H9 (cell line): Measurements from ENCODE around the gene CA5A. TPM values are rescaled to one million over a fixed set of nuclear protein-coding genes. Genes with fewer than 3 reads are reported as not detected.

Experiments
- DNase-seq: peaks from one replicate; pipeline ENCODE4 v3.0.0-alpha.2; 2017
- H2AFZ ChIP-seq: one replicate; pipeline ENCODE4 v1.6.1; 2013; ENCODE audit warnings: mild to moderate bottlenecking, low read length, control low read depth, moderate library complexity
- H2AK5ac ChIP-seq: 2 replicates; pipeline ENCODE4 v1.6.1; 2013; ENCODE audit warnings: low read length, control low read depth, mixed read lengths; ENCODE audit not compliant: insufficient read length
- H2BK120ac ChIP-seq: one replicate; pipeline ENCODE4 v1.6.1; 2013; ENCODE audit warnings: low read depth, mild to moderate bottlenecking, low read length, control low read depth, inconsistent platforms; ENCODE audit not compliant: poor library complexity, severe bottlenecking
- H2BK12ac ChIP-seq: 2 replicates; pipeline ENCODE4 v1.6.1; 2013; ENCODE audit warnings: low read length, control low read depth, mixed read lengths, low read depth; ENCODE audit not compliant: insufficient read length
- H2BK15ac ChIP-seq: 2 replicates; pipeline ENCODE4 v1.6.1; 2013; ENCODE audit warnings: low read depth, low read length, control low read depth
- H2BK20ac ChIP-seq: one replicate; pipeline ENCODE4 v1.6.1; 2013; ENCODE audit warnings: low read depth, mild to moderate bottlenecking, low read length, control low read depth, inconsistent platforms; ENCODE audit not compliant: poor library complexity, severe bottlenecking
- H2BK5ac ChIP-seq: 2 replicates; pipeline ENCODE4 v1.6.1; 2013; ENCODE audit warnings: low read length, control low read depth, mixed read lengths; ENCODE audit not compliant: insufficient read length
- H3K14ac ChIP-seq: 2 replicates; pipeline ENCODE4 v1.6.1; 2013; ENCODE audit warnings: low read length, control low read depth; ENCODE audit not compliant: insufficient read depth
- H3K18ac ChIP-seq: 2 replicates; pipeline ENCODE4 v1.6.1; 2013; ENCODE audit warnings: low read depth, mild to moderate bottlenecking, mixed read lengths, low read length, control low read depth; ENCODE audit not compliant: insufficient read length
- H3K23ac ChIP-seq: 2 replicates; pipeline ENCODE4 v1.6.1; 2013; ENCODE audit warnings: low read length, control low read depth, mixed read lengths, low read depth; ENCODE audit not compliant: insufficient read length
- H3K23me2 ChIP-seq: 2 replicates; pipeline ENCODE4 v1.6.1; 2013; ENCODE audit warnings: low read depth, mild to moderate bottlenecking, mixed read lengths, low read length, control low read depth; ENCODE audit not compliant: insufficient read length, poor library complexity, severe bottlenecking
- H3K27ac ChIP-seq: 2 replicates; pipeline ENCODE4 v1.5.1; 2013; ENCODE audit warnings: low read length, control low read depth, mixed read lengths, low read depth; ENCODE audit not compliant: insufficient read length
- H3K27me3 ChIP-seq: 2 replicates; pipeline ENCODE4 v1.6.1; 2013; ENCODE audit warnings: low read length, control low read depth, inconsistent platforms; ENCODE audit not compliant: insufficient read depth
- H3K4ac ChIP-seq: 2 replicates; pipeline ENCODE4 v1.6.1; 2013; ENCODE audit warnings: low read depth, mild to moderate bottlenecking, control low read depth, inconsistent platforms, low read length, moderate library complexity
- H3K4me1 ChIP-seq: 2 replicates; pipeline ENCODE4 v1.6.1; 2013; ENCODE audit warnings: low read length, control low read depth, inconsistent platforms; ENCODE audit not compliant: insufficient read depth
- H3K4me2 ChIP-seq: 2 replicates; pipeline ENCODE4 v1.6.1; 2013; ENCODE audit warnings: low read length, control low read depth, mixed read lengths; ENCODE audit not compliant: insufficient read length, insufficient read depth
- H3K56ac ChIP-seq: 2 replicates; pipeline ENCODE4 v1.6.1; 2013; ENCODE audit warnings: low read depth, mild to moderate bottlenecking, mixed read lengths, low read length, control low read depth; ENCODE audit not compliant: insufficient read length
- H3K79me1 ChIP-seq: 2 replicates; pipeline ENCODE4 v1.6.1; 2013; ENCODE audit warnings: low read depth, mild to moderate bottlenecking, moderate library complexity, low read length, control low read depth, inconsistent platforms; ENCODE audit not compliant: insufficient read depth, poor library complexity, severe bottlenecking
- H3K79me2 ChIP-seq: 2 replicates; pipeline ENCODE4 v1.6.1; 2013; ENCODE audit warnings: low read length, control low read depth, inconsistent platforms; ENCODE audit not compliant: insufficient read depth
- H3K9ac ChIP-seq: 2 replicates; pipeline ENCODE4 v1.6.1; 2013; ENCODE audit warnings: low read length, control low read depth, mixed read lengths; ENCODE audit not compliant: insufficient read length; ENCODE audit errors: extremely low read depth
- H3K9me3 ChIP-seq: one replicate; pipeline ENCODE4 v1.6.1; 2013; ENCODE audit warnings: low read depth, low read length, inconsistent platforms; ENCODE audit not compliant: control insufficient read depth
- H3T11ph ChIP-seq: one replicate; pipeline ENCODE4 v1.6.1; 2013; ENCODE audit warnings: mild to moderate bottlenecking, low read length, control low read depth, inconsistent platforms
- H4K20me1 ChIP-seq: one replicate; pipeline ENCODE4 v1.6.1; 2013; ENCODE audit not compliant: control insufficient read depth, insufficient read length, insufficient read depth
- H4K5ac ChIP-seq: 2 replicates; pipeline ENCODE4 v1.6.1; 2013; ENCODE audit warnings: low read depth, mild to moderate bottlenecking, mixed read lengths, low read length, control low read depth; ENCODE audit not compliant: insufficient read length
- H4K8ac ChIP-seq: replicated peaks from 2 replicates; pipeline ENCODE4 v1.6.1; 2013; ENCODE audit warnings: low read length, control low read depth, mixed read lengths, low read depth; ENCODE audit not compliant: insufficient read length
- H4K91ac ChIP-seq: 2 replicates; pipeline ENCODE4 v1.6.1; 2013; ENCODE audit warnings: low read depth, mild to moderate bottlenecking, moderate library complexity, mixed read lengths, low read length, control low read depth; ENCODE audit not compliant: insufficient read length
- H3K27ac Mint-ChIP-seq, 3 experiments: 2 replicates in 2 of 3; 3 replicates in 1 of 3; pipeline ENCODE4 v1.8.0; 2020 to 2021; ENCODE audit warnings: mixed read lengths in 3 of 3, mild to moderate bottlenecking in 1 of 3, moderate library complexity in 1 of 3
- H3K27me3 Mint-ChIP-seq: 2 replicates; pipeline ENCODE4 v1.8.0; 2021; ENCODE audit warnings: low read depth, mild to moderate bottlenecking, moderate library complexity, mixed read lengths
- H3K36me3 Mint-ChIP-seq, 3 experiments: 2 replicates in 2 of 3; 3 replicates in 1 of 3; pipeline ENCODE4 v1.8.0; 2020 to 2021; ENCODE audit warnings: low read depth in 3 of 3, mixed read lengths in 3 of 3; ENCODE audit not compliant: insufficient read depth in 1 of 3
- H3K4me1 Mint-ChIP-seq, 2 experiments: 2 replicates each; pipeline ENCODE4 v1.8.0; 2020; ENCODE audit warnings: mixed read lengths in 2 of 2
- H3K4me3 Mint-ChIP-seq, 2 experiments: 2 replicates in 1 of 2; 3 replicates in 1 of 2; pipeline ENCODE4 v1.8.0; 2020 to 2021; ENCODE audit warnings: mild to moderate bottlenecking in 2 of 2, mixed read lengths in 2 of 2, moderate library complexity in 1 of 2
- H3K9me3 Mint-ChIP-seq, 2 experiments: 2 replicates in 1 of 2; 3 replicates in 1 of 2; pipeline ENCODE4 v1.8.0; 2020; ENCODE audit warnings: mild to moderate bottlenecking in 2 of 2, mixed read lengths in 2 of 2, moderate library complexity in 1 of 2
- CTCF ChIP-seq: fragments of 200-600 bp; sonication (generic); conservative IDR thresholded peaks from 3 replicates; pipeline ENCODE4 v1.8.0; 2021; ENCODE audit warnings: antibody characterized with exemption, mild to moderate bottlenecking
- WGBS: extraction: QIAGEN DNeasy Blood & Tissue Kit; methylation state at CpG from one replicate; pipeline ENCODE4 v1.1.7; 2013; ENCODE audit warnings: missing lambda C conversion rate, low lambda C conversion rate, mixed read lengths; ENCODE audit not compliant: insufficient read length; ENCODE audit errors: extremely low coverage; 5-methylcytosine and 5-hydroxymethylcytosine counted together
- total RNA-seq: library from RNA; stranded (reverse); gene quantifications from 2 replicates; pipeline ENCODE4 v1.2.1, GENCODE V29; 2021

CA5A gene
- total RNA-seq, 1 experiment from 2014 or later: not detected

GRCh38 chr16:87924811-87925670 is 11.3 kb downstream of the CA5A start:
- Histone ChIP-seq H3K9me3 (no peaks in the 10 kb centered on the region), H3K14ac (no peak overlapping the region), H2BK5ac (no peak overlapping the region), H3K27ac (no peak overlapping the region), H3K79me2 (no peaks in the 10 kb centered on the region), H4K5ac (no peak overlapping the region), H4K91ac (no peak overlapping the region), H2AFZ (no peak overlapping the region), H3K23ac (no peak overlapping the region), H3T11ph (no peak overlapping the region), H3K4me2 (no peak overlapping the region), H3K79me1 (no peaks in the 10 kb centered on the region), H4K8ac (no peak overlapping the region), H3K4me1 (no peaks in the 10 kb centered on the region), H3K4ac (no peak overlapping the region), H2AK5ac (no peak overlapping the region), H2BK20ac (no peak overlapping the region), H3K27me3 (no peaks in the 10 kb centered on the region), H2BK12ac (no peak overlapping the region), H3K9ac (no peak overlapping the region), H3K56ac (no peak overlapping the region), H3K18ac (no peak overlapping the region), H2BK120ac (no peak overlapping the region), H2BK15ac (no peak overlapping the region), H3K23me2 (no peaks in the 10 kb centered on the region), H4K20me1 (no peaks in the 10 kb centered on the region)
- WGBS: no CpG with 5 or more reads among the region's 26 CpGs
- H3K36me3 Mint-ChIP-seq: no peaks in the 10 kb centered on the region
- H3K4me3 Mint-ChIP-seq: no peak overlapping the region
- H3K27ac Mint-ChIP-seq: peak overlapping the region in 1 of 3 experiments; percentile 45; a peak in 1 of 7 replicates
- TF ChIP-seq CTCF: no peak
- no peak for DNase-seq
- peaks cover 15% of the 10 kb centered on the region for H3K27me3 Mint-ChIP-seq
- no peaks in the 10 kb centered on the region; a peak in 1 of 5 replicates for H3K9me3 Mint-ChIP-seq
- peaks cover 23 to 31% of the 10 kb centered on the region in 2 experiments for H3K4me1 Mint-ChIP-seq
